A673 (cell line): Measurements from ENCODE around the gene SCGN. TPM values are rescaled to one million over a fixed set of nuclear protein-coding genes. Genes with fewer than 3 reads are reported as not detected.

ENCODE experiments used
- BruUV-seq: library from RNA; stranded (reverse); fragments of 400-500 nt; replicated peaks from 2 replicates; lab custom pipeline; 2021; lab: Mats Ljungman, UMichigan
- CTCF ChIA-PET: fragments of 300-600 bp; sonication (Branson Sonifier 250); formaldehyde crosslinking; loops from one replicate; lab custom pipeline; 2022; ENCODE audit warnings: antibody characterized with exemption; lab: Charles Lee
- POLR2A ChIA-PET: fragments of 300-600 bp; sonication (Branson Sonifier 250); formaldehyde crosslinking; loops from one replicate; lab custom pipeline; 2022; ENCODE audit warnings: antibody characterized with exemption; ENCODE audit not compliant: low non-redundant PET; lab: Charles Lee
- DNase-seq: peaks from one replicate; pipeline ENCODE4 v3.0.0-alpha.2; 2015; ENCODE audit warnings: low spot score
- H3K27ac ChIP-seq: fragments of 200-600 bp; sonication (generic); 2 replicates; pipeline ENCODE4 v1.5.1; 2016; ENCODE audit warnings: mixed run types, low read depth, mild to moderate bottlenecking, mixed read lengths, antibody characterized with exemption, low read length; ENCODE audit not compliant: poor library complexity, severe bottlenecking
- H3K27me3 ChIP-seq: fragments of 200-600 bp; sonication (generic); replicated peaks from 2 replicates; pipeline ENCODE4 v1.6.1; 2017; ENCODE audit warnings: mixed run types, low read depth, mild to moderate bottlenecking, mixed read lengths, antibody characterized with exemption, low read length; ENCODE audit not compliant: insufficient read depth, poor library complexity
- H3K36me3 ChIP-seq: fragments of 200-600 bp; sonication (generic); 2 replicates; pipeline ENCODE4 v1.6.1; 2016; ENCODE audit warnings: mixed run types, mild to moderate bottlenecking, mixed read lengths, antibody characterized with exemption, low read length; ENCODE audit not compliant: insufficient read depth, poor library complexity, severe bottlenecking
- H3K4me1 ChIP-seq: fragments of 200-600 bp; sonication (generic); 2 replicates; pipeline ENCODE4 v1.6.1; 2017; ENCODE audit warnings: mixed run types, mild to moderate bottlenecking, mixed read lengths, antibody characterized with exemption, low read length; ENCODE audit not compliant: insufficient read depth, poor library complexity, severe bottlenecking
- H3K4me3 ChIP-seq: fragments of 200-600 bp; sonication (generic); 2 replicates; pipeline ENCODE4 v1.5.1; 2016; ENCODE audit warnings: low read depth, mixed run types, mild to moderate bottlenecking, mixed read lengths, low read length; ENCODE audit not compliant: poor library complexity, severe bottlenecking
- H3K9me3 ChIP-seq: fragments of 200-600 bp; sonication (generic); 2 replicates; pipeline ENCODE4 v1.6.1; 2016; ENCODE audit warnings: mixed run types, low read depth, mild to moderate bottlenecking, mixed read lengths, antibody characterized with exemption, low read length; ENCODE audit not compliant: poor library complexity, severe bottlenecking
- CTCF ChIP-seq: fragments of 300-800, 200-600 bp; sonication (generic); conservative IDR thresholded peaks from 2 replicates; pipeline ENCODE4 v1.5.1; 2017; ENCODE audit warnings: low read depth, mild to moderate bottlenecking, antibody characterized with exemption, low read length, moderate library complexity, mixed read lengths
- EZH2 ChIP-seq: fragments of 200-600 bp; sonication (generic); IDR thresholded peaks from 2 replicates; pipeline ENCODE4 v1.6.1; 2017; ENCODE audit warnings: borderline replicate concordance, low read depth, mild to moderate bottlenecking, mixed read lengths, antibody characterized with exemption, low read length; ENCODE audit not compliant: poor library complexity, severe bottlenecking
- intact Hi-C: fragments of 100-400 bp; cut with micrococcal nuclease; formaldehyde crosslinking; loops from one replicate; pipeline ENCODE4 v1.10.0; 2022; ENCODE audit not compliant: unreplicated experiment
- total RNA-seq: library from RNA; stranded (reverse); gene quantifications from 2 replicates; pipeline ENCODE4 v1.2.3, GENCODE V29; 2021

The SCGN gene
- total RNA-seq, 1 experiment from 2014 or later: not detected

DNA sequence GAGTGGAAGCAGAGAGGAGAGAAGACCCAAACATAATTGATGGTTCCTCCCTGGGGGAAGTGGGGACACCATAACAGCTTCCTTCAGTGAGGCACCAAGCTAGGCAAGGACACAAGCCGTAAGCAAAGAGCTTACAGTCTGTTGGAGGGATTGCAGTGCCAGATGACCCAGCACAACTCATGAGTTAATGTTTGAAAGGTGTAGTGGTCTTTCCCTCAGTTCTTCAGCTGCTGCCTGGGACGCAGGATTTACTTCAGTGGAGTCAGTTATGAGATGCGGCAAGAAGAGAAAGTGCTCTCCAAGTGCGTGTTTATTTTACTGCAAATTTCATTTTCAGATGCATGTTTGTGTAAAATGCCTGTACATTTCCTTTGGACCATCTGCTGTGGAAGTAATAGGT, 63.8 kb downstream of the SCGN start:
- intact Hi-C loops: loop anchor here (5.0 kb wide), 1 partner anchor 493 kb away; no protein-coding TSS in a partner anchor
- BruUV-seq: no TSS peak
- POLR2A ChIA-PET: no interaction called here

GRCh38 chr6:25717866-25718740, 66.1 kb downstream of the SCGN start:
- no peak overlapping the region for H3K27ac ChIP-seq
- TF ChIP-seq EZH2 (no peak), CTCF (peak; percentile 70)
- ChIA-PET CTCF (interaction anchor here (0.6 to 1.0 kb wide), 4 partner anchors 9 to 494 kb away, joined by 3 to 12 read pairs (median 3); no protein-coding TSS in a partner anchor), POLR2A (no interaction called here)
- peaks cover 17% of the 10 kb centered on the region for H3K4me1 ChIP-seq
- H3K9me3 ChIP-seq: no peaks in the 10 kb centered on the region
- DNase-seq: peak; percentile 60
- no peaks in the 10 kb centered on the region for H3K36me3 ChIP-seq
- BruUV-seq: no TSS peak
- no peaks in the 10 kb centered on the region for H3K27me3 ChIP-seq
- H3K4me3 ChIP-seq: no peak overlapping the region
- intact Hi-C loops: loop anchor here (5.0 kb wide), 1 partner anchor 496 kb away; no protein-coding TSS in a partner anchor

More for the DNA sequence above, 63.8 kb downstream of the SCGN start:
- H3K9me3 ChIP-seq: no peaks in the 10 kb centered on the region
- H3K36me3 ChIP-seq: no peaks in the 10 kb centered on the region
- no peak for TF ChIP-seq CTCF
- no peak for TF ChIP-seq EZH2
- H3K4me1 ChIP-seq: peaks cover 17% of the 10 kb centered on the region
- H3K4me3 ChIP-seq: no peak overlapping the region
- CTCF ChIA-PET: no interaction called here
- DNase-seq: no peak
- no peaks in the 10 kb centered on the region for H3K27me3 ChIP-seq
- no peak overlapping the region for H3K27ac ChIP-seq

- Histone ChIP-seq H3K9me3 (no peaks in the 10 kb centered on the region), H3K27me3 (no peaks in the 10 kb centered on the region), H3K27ac (no peak overlapping the region), H3K4me3 (no peak overlapping the region), H3K4me1 (no peaks in the 10 kb centered on the region), H3K36me3 (no peaks in the 10 kb centered on the region)
- TF ChIP-seq CTCF (no peak), EZH2 (no peak)
- BruUV-seq: no TSS peak
- intact Hi-C loops: no loop called here
- no peak for DNase-seq
- ChIA-PET CTCF (no interaction called here), POLR2A (no interaction called here)
Observed at GRCh38 chr6:25726122-25726911, 74.3 kb downstream of the SCGN start.
